Measurements from ENCODE around the gene MRPS22. TPM values are rescaled to one million over a fixed set of nuclear protein-coding genes. Genes with fewer than 3 reads are reported as not detected.

Gene MRPS22
- total and polyA plus RNA-seq, 2 of the 13 experiments (the other 11 are each of a cell fraction or from before 2014, with no cell fraction given), result 52.7 to 113 TPM

DNA sequence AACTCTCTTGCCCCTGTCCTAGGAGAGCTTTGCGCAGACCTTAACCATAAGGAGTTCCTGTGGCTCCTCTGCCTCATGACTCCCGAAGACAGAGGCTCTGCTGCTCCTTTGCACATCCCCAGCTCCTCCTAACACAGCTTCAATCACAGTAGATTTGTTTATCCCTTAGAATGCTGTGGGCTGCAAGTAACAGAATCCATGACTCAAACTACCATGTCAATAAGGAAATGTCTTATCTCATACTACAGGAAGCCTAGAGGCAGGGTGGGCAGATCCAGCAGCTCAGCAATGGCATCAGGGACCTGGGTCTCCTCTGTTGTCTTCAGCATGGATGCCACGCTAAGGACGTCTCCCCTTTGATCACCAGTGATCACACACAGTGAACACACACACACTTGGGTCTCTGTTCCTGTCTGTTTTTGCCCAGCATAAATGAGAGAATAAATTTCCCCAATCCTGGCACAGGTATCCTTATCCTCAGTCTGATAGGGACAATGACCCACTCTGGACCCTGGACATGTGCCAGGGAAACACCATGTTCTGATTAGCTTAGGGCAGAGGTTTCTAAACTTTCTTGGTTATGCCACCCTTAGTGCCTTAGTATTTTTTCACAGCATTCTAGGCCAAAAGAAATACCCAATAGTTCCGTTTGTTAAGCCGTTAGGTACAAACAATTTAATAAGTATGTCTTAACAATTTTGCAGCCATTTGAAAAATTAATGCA lies 46.1 kb upstream of the MRPS22 start:
- FAIRE-seq (no peak), DNase-seq (ENCODE audit: low spot score) (no peak), ATAC-seq (no peak)
- no peaks in the 10 kb centered on the region for H4K20me1 ChIP-seq (ENCODE audit: insufficient read depth, low read length)
- no peak overlapping the region for H2AFZ ChIP-seq (ENCODE audit: low read length)
- CTCF ChIA-PET (ENCODE audit: low intra/inter-chr PET ratio, low total read pairs), result no interaction called here
- H3K9ac ChIP-seq (ENCODE audit: insufficient read depth, low read depth, low read length), result no peak overlapping the region
- intact Hi-C loops (cut with micrococcal nuclease; ENCODE audit: unreplicated experiment), result no loop called here
- no peaks in the 10 kb centered on the region for H3K36me3 ChIP-seq (replicated peaks in 1 of 2; ENCODE audit: control insufficient read depth in 1 of 2, insufficient read depth in 2 of 2, low read length in 2 of 2)
- WGBS (ENCODE audit: low lambda C conversion rate), result 53% methylated on average over 6 of the region's 6 CpGs
- no peaks in the 10 kb centered on the region for H3K9me3 ChIP-seq (ENCODE audit: low read length)
- no peak overlapping the region for H3K27ac ChIP-seq (ENCODE audit: extremely low read length, insufficient read depth, low read length)
- in situ Hi-C loops (cut with HindIII; ENCODE audit: extremely low pct_ligation_motif_present, low pct_unique_long_range_greater_than_20kb), result no loop called here
- no peak overlapping the region for H3K4me2 ChIP-seq (ENCODE audit: low read depth, low read length)
- POLR2A ChIA-PET, result no interaction called here
- TF ChIP-seq NONO (IDR thresholded peaks at IDR 0.05) (no peak), NONO (CRISPR knock-in tag; conservative IDR thresholded peaks at IDR 0.05) (no peak), FOXA1 (IDR thresholded peaks at IDR 0.05) (no peak), FOXA1 (CRISPR knock-in tag; IDR thresholded peaks at IDR 0.05) (0 out of 2 replicates have a peak, but pooled peaks have one; percentile 17)
- TF ChIP-seq, protein P1, sequence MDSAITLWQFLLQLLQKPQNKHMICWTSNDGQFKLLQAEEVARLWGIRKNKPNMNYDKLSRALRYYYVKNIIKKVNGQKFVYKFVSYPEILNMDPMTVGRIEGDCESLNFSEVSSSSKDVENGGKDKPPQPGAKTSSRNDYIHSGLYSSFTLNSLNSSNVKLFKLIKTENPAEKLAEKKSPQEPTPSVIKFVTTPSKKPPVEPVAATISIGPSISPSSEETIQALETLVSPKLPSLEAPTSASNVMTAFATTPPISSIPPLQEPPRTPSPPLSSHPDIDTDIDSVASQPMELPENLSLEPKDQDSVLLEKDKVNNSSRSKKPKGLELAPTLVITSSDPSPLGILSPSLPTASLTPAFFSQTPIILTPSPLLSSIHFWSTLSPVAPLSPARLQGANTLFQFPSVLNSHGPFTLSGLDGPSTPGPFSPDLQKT (CRISPR knock-in tag; IDR thresholded peaks at IDR 0.05; ENCODE audit: borderline replicate concordance), result no peak
- TF ChIP-seq, protein P2, sequence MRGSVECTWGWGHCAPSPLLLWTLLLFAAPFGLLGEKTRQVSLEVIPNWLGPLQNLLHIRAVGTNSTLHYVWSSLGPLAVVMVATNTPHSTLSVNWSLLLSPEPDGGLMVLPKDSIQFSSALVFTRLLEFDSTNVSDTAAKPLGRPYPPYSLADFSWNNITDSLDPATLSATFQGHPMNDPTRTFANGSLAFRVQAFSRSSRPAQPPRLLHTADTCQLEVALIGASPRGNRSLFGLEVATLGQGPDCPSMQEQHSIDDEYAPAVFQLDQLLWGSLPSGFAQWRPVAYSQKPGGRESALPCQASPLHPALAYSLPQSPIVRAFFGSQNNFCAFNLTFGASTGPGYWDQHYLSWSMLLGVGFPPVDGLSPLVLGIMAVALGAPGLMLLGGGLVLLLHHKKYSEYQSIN (CRISPR knock-in tag; IDR thresholded peaks at IDR 0.05; ENCODE audit: borderline replicate concordance), result no peak
- peaks cover 48% of the 10 kb centered on the region for H3K4me1 ChIP-seq (ENCODE audit: insufficient read depth, low read length)
- no TSS peak for BruUV-seq (replicated peaks)
- H3K79me2 ChIP-seq (ENCODE audit: insufficient read depth, low read length), result no peaks in the 10 kb centered on the region
- peaks cover 0 to 5% of the 10 kb centered on the region in 2 experiments; a peak in 2 of 5 replicates for H3K27me3 ChIP-seq (ENCODE audit: control insufficient read depth in 1 of 2, insufficient read depth in 2 of 2, low read length in 2 of 2)
- no peak overlapping the region for H3K4me3 ChIP-seq (replicated peaks in 1 of 3; ENCODE audit: insufficient read depth in 1 of 3, low read depth in 2 of 3, low read length in 3 of 3)

Data from HepG2 (cell line).